Panc1 (cell line): ENCODE measurements around the gene PDE6A. TPM values are rescaled to one million over a fixed set of nuclear protein-coding genes. Genes with fewer than 3 reads are reported as not detected.

Experiments used
- ATAC-seq: fragments of 200-7000 bp; cut with Tn5 transposase; 2 replicates; pipeline ENCODE4 v1.9.1; 2020; ENCODE audit warnings: mild to moderate bottlenecking, moderate library complexity
- BruUV-seq: library from RNA; stranded (reverse); fragments of 400-500 nt; replicated peaks from 2 replicates; lab custom pipeline; 2021; lab: Mats Ljungman, UMichigan
- CTCF ChIA-PET: fragments of 300-600 bp; sonication (Branson Sonifier 250); formaldehyde crosslinking; loops from one replicate; lab custom pipeline; 2022; ENCODE audit warnings: antibody characterized with exemption; lab: Charles Lee
- POLR2A ChIA-PET: fragments of 300-600 bp; sonication (Branson Sonifier 250); formaldehyde crosslinking; loops from one replicate; lab custom pipeline; 2022; ENCODE audit warnings: antibody characterized with exemption; lab: Charles Lee
- DNase-seq: peaks from one replicate; pipeline ENCODE4 v3.0.0-alpha.2; 2010; ENCODE audit warnings: low read depth, low spot score
- H3K27ac ChIP-seq: 2 replicates; pipeline ENCODE4 v1.5.1; 2011; ENCODE audit warnings: mild to moderate bottlenecking, low read length, inconsistent platforms
- H3K27me3 ChIP-seq: fragments of 200-500 bp; sonication (Bioruptor generic); 2 replicates; pipeline ENCODE4 v1.6.0; 2014; ENCODE audit warnings: low read length, inconsistent platforms; ENCODE audit not compliant: control insufficient read depth, insufficient read depth
- H3K36me3 ChIP-seq: fragments of 200-500 bp; sonication (Bioruptor generic); 2 replicates; pipeline ENCODE4 v1.5.1; 2014; ENCODE audit warnings: inconsistent platforms, mild to moderate bottlenecking, low read length, moderate library complexity; ENCODE audit not compliant: control insufficient read depth, insufficient read depth
- H3K4me1 ChIP-seq: 2 replicates; pipeline ENCODE4 v1.5.1; 2011; ENCODE audit warnings: inconsistent platforms, mild to moderate bottlenecking, low read length, moderate library complexity; ENCODE audit not compliant: control insufficient read depth, insufficient read depth
- H3K4me3 ChIP-seq, 2 experiments: 2 replicates each; pipeline ENCODE4 v1.5.1; 2011 to 2012; ENCODE audit warnings: low read depth in 2 of 2, low read length in 2 of 2, mild to moderate bottlenecking in 2 of 2, inconsistent platforms in 1 of 2, moderate library complexity in 1 of 2
- H3K9me3 ChIP-seq: fragments of 200-500 bp; sonication (Bioruptor generic); 2 replicates; pipeline ENCODE4 v1.5.1; 2014; ENCODE audit warnings: low read depth, mild to moderate bottlenecking, inconsistent platforms, low read length, moderate library complexity; ENCODE audit not compliant: control insufficient read depth, insufficient read depth
- POLR2AphosphoS5 ChIP-seq: IDR thresholded peaks from 2 replicates; pipeline ENCODE4 v1.6.1; 2012; ENCODE audit warnings: mild to moderate bottlenecking, low read depth, low read length, moderate library complexity
- SIN3A ChIP-seq: IDR thresholded peaks from 2 replicates; pipeline ENCODE4 v1.6.1; 2012; ENCODE audit warnings: low read depth, mild to moderate bottlenecking, low read length, moderate library complexity, borderline replicate concordance; ENCODE audit not compliant: insufficient read depth
- TCF7L2 ChIP-seq: IDR thresholded peaks from 2 replicates; pipeline ENCODE4 v1.6.1; 2011; ENCODE audit warnings: mild to moderate bottlenecking, low read depth, low read length, inconsistent platforms
- in situ Hi-C: cut with HindIII; loops from 2 replicates; pipeline ENCODE4 v1.10.0; 2016; ENCODE audit warnings: low sequenced_read_pairs, low pct_unique_long_range_greater_than_20kb
- intact Hi-C: fragments of 100-400 bp; cut with micrococcal nuclease; formaldehyde crosslinking; loops from one replicate; pipeline ENCODE4 v1.10.0; 2022; ENCODE audit not compliant: unreplicated experiment
- total RNA-seq: library from RNA; stranded (reverse); gene quantifications from one replicate; pipeline ENCODE4 v1.2.1, GENCODE V29; 2021; ENCODE audit not compliant: unreplicated experiment
- TF ChIP-seq, protein P1 (sequence below), 2 experiments: IDR thresholded peaks; 2 replicates each; pipeline ENCODE4 v1.6.1; 2011 to 2012; ENCODE audit warnings: low read depth in 2 of 2, control low read depth in 1 of 2, low read length in 1 of 2, mild to moderate bottlenecking in 1 of 2, moderate library complexity in 1 of 2; ENCODE audit not compliant: insufficient read depth in 1 of 2
- TF ChIP-seq, protein P2 (sequence below): fragments of 450-650 bp; IDR thresholded peaks from 2 replicates; pipeline ENCODE4 v1.5.1; 2017; ENCODE audit warnings: mild to moderate bottlenecking

Gene PDE6A
- total RNA-seq, 1 experiment from 2014 or later: 0.33 TPM

DNA sequence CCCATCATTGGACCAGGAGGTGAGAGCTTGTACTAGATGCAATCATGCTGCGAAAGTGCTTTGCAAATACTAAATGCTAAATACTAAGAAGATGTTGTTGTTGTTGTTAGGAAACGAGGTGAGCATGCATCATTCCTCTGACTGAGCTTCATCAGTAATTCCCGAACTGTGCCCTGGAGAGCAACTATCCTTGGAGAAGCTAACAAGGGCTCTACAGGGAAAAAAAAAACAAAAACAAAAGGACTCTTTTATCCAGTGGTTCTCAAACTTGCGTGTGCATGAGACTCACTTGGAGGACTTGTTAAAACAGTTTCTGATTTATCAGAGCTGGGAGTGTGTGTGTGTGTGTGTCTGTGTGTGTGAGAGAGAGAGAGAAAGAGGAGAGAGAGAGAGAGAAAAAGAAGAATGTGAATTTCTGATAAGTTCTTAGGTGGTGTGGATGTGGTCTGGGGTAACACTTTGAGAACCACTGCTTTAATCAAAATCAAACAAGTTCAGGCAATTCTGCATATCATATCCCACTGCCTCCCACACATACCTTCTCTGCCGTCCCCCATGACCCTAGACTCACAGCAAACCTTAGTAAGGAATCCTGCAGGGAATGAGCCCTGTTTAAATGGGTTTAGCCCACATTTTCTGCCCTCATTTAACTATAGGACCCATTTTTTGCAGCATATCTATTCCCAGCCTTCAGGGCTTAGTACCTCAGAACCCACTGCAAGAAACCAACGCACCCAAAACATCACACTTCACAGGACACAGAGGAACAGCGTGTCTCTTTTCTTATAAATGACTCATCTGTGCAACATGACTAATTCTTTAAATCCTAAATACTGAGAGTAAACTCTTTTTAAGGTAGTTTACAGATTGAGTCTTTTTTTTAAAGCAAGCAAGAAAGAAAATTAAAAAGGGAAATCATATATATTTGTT lies 48.9 kb downstream of the PDE6A start:
- intact Hi-C loops: no loop called here
- in situ Hi-C loops: no loop called here
- DNase-seq: no peak
- no peak for TF ChIP-seq SIN3A
- TF ChIP-seq, protein P1, sequence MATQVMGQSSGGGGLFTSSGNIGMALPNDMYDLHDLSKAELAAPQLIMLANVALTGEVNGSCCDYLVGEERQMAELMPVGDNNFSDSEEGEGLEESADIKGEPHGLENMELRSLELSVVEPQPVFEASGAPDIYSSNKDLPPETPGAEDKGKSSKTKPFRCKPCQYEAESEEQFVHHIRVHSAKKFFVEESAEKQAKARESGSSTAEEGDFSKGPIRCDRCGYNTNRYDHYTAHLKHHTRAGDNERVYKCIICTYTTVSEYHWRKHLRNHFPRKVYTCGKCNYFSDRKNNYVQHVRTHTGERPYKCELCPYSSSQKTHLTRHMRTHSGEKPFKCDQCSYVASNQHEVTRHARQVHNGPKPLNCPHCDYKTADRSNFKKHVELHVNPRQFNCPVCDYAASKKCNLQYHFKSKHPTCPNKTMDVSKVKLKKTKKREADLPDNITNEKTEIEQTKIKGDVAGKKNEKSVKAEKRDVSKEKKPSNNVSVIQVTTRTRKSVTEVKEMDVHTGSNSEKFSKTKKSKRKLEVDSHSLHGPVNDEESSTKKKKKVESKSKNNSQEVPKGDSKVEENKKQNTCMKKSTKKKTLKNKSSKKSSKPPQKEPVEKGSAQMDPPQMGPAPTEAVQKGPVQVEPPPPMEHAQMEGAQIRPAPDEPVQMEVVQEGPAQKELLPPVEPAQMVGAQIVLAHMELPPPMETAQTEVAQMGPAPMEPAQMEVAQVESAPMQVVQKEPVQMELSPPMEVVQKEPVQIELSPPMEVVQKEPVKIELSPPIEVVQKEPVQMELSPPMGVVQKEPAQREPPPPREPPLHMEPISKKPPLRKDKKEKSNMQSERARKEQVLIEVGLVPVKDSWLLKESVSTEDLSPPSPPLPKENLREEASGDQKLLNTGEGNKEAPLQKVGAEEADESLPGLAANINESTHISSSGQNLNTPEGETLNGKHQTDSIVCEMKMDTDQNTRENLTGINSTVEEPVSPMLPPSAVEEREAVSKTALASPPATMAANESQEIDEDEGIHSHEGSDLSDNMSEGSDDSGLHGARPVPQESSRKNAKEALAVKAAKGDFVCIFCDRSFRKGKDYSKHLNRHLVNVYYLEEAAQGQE (IDR thresholded peaks at IDR 0.05; ENCODE audit: insufficient read depth in 1 of 2, low read depth in 2 of 2, low read length in 1 of 2): no peak
- TF ChIP-seq POLR2AphosphoS5: no peak
- TF ChIP-seq, protein P2, sequence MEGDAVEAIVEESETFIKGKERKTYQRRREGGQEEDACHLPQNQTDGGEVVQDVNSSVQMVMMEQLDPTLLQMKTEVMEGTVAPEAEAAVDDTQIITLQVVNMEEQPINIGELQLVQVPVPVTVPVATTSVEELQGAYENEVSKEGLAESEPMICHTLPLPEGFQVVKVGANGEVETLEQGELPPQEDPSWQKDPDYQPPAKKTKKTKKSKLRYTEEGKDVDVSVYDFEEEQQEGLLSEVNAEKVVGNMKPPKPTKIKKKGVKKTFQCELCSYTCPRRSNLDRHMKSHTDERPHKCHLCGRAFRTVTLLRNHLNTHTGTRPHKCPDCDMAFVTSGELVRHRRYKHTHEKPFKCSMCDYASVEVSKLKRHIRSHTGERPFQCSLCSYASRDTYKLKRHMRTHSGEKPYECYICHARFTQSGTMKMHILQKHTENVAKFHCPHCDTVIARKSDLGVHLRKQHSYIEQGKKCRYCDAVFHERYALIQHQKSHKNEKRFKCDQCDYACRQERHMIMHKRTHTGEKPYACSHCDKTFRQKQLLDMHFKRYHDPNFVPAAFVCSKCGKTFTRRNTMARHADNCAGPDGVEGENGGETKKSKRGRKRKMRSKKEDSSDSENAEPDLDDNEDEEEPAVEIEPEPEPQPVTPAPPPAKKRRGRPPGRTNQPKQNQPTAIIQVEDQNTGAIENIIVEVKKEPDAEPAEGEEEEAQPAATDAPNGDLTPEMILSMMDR: no peak
- no peak for TF ChIP-seq TCF7L2
- no peak for ATAC-seq
- Histone ChIP-seq H3K27ac (no peak overlapping the region), H3K27me3 (no peaks in the 10 kb centered on the region), H3K9me3 (no peaks in the 10 kb centered on the region), H3K4me3 (no peak overlapping the region), H3K4me1 (no peaks in the 10 kb centered on the region), H3K36me3 (no peaks in the 10 kb centered on the region)
- no TSS peak for BruUV-seq
- POLR2A ChIA-PET: interaction anchor here (0.6 to 0.7 kb wide), 3 partner anchors 35 to 931 kb away, joined by 3 to 4 read pairs (median 4); no protein-coding TSS in a partner anchor
- CTCF ChIA-PET: interaction anchor here (0.7 kb wide), 2 partner anchors 53 to 168 kb away, joined by 3 read pairs; no protein-coding TSS in a partner anchor

DNA sequence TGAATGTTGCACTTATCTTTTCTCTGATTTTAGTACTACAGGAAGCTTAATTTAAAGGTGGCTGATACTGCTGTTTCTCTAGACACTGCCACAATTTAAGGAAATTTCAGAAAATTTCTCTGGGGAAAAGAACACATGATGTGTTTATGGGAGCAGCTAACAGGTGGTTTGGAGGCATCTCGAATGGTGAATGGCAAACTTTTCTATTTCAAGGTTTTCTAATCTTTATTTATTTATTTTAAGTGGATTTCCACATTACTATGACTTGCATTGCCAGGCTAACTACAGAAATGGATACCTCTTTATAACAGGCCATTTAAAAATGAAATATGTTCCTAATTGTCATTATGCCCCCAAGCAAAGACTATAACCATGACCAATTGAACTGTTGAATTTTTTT lies 50.4 kb downstream of the PDE6A start:
- no peaks in the 10 kb centered on the region for H3K4me1 ChIP-seq
- H3K27me3 ChIP-seq: no peaks in the 10 kb centered on the region
- BruUV-seq: no TSS peak
- CTCF ChIA-PET: no interaction called here
- intact Hi-C loops: no loop called here
- no peak for DNase-seq
- H3K36me3 ChIP-seq: no peaks in the 10 kb centered on the region
- in situ Hi-C loops: no loop called here
- no peak for ATAC-seq
- no peaks in the 10 kb centered on the region for H3K9me3 ChIP-seq
- POLR2A ChIA-PET: interaction anchor here (0.7 kb wide), 1 partner anchor 492 kb away, joined by 11 read pairs; no protein-coding TSS in a partner anchor
- no peak overlapping the region for H3K27ac ChIP-seq
- TF ChIP-seq POLR2AphosphoS5 (no peak), TCF7L2 (no peak), SIN3A (no peak)
- TF ChIP-seq, protein P1 (IDR thresholded peaks at IDR 0.05; ENCODE audit: insufficient read depth in 1 of 2, low read depth in 2 of 2, low read length in 1 of 2): no peak
- TF ChIP-seq, protein P2: no peak
- no peak overlapping the region for H3K4me3 ChIP-seq
